Stimulated activated naive CD8-positive, alpha-beta T cell treated with anti-CD3 and anti-CD28 coated beads, Interleukin-15, amount 100 ng/mL, for 72 hours (primary cell): ENCODE measurements around the gene PRKRA.

Source experiments
- ATAC-seq: fragments of 150-1000 bp; cut with Tn5 transposase; 2 replicates; pipeline ENCODE4 v1.10.0; 2021; ENCODE audit warnings: mild to moderate bottlenecking, moderate library complexity
- DNase-seq, 2 donors: peaks; one replicate each; pipeline ENCODE4 v3.0.0; 2021 to 2022
- H3K27ac Mint-ChIP-seq, 2 donors: one replicate each; pipeline ENCODE4 v1.8.0; 2022; ENCODE audit warnings: mild to moderate bottlenecking in 2 of 2, mixed read lengths in 2 of 2, moderate library complexity in 2 of 2
- H3K27me3 Mint-ChIP-seq: one replicate; pipeline ENCODE4 v1.8.0; 2022; ENCODE audit warnings: mixed read lengths
- H3K4me1 Mint-ChIP-seq: one replicate; pipeline ENCODE4 v1.8.0; 2022; ENCODE audit warnings: mild to moderate bottlenecking, mixed read lengths
- H3K4me3 Mint-ChIP-seq, 2 donors: one replicate each; pipeline ENCODE4 v1.8.0; 2022; ENCODE audit warnings: mild to moderate bottlenecking in 2 of 2, mixed read lengths in 2 of 2, moderate library complexity in 1 of 2
- H3K9me3 Mint-ChIP-seq, 2 donors: one replicate each; pipeline ENCODE4 v1.8.0; 2022; ENCODE audit warnings: mixed read lengths in 2 of 2

The PRKRA gene

DNA sequence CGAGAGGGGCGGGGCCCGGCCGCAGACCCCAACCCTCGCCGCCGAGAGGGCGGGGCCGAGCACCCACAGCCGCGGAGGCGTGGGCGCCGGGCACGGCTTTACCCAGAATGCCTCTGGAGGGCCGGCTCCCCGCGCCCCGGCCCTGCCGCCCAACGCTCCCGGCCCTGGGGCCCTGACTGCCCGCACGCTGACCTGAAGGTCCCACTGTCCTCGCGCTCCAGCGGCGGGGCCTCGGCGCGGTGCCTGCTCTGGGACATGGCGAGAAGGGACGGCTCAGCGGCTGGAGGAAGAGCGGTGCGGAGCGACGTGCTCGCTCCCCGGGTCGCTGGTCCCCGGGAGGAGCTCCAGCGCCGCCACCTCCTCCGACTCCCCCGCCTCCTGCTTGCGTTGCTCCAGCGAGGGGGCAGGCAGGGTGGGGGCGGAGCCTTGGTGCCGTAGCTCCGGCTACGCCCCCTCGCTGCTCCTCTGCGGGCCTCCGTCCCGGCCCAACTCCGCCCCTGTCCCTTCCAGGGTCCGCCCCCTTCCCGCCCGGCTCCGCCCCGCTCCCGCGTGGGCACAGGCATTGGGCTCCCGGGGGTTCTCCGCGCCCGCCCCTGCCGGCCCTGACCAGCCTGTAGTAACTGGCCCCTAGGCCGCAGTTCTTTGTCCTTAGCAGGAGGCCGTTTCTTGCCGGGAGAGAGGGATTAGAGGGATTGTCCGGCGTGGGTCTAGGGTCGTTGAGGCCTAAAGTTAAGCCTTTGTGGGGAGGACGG lies at the start of gene PRKRA, which contains the start of gene PJVK:
TSS of gene PRKRA (minus strand) at position 402 of the 752 bp plus-strand sequence. CDS start at position 257, 145 bp downstream.
TSS of gene PJVK (plus strand) at position 605 of the 752 bp plus-strand sequence. CDS start 2,032 bp downstream, outside the sequence.
- Mint-ChIP-seq H3K9me3 (no peaks in the 10 kb centered on the region), H3K27ac (peak within 1 kb of the TSS; percentile 99), H3K4me1 (peaks cover 24% of the 10 kb centered on the region), H3K27me3 (no peaks in the 10 kb centered on the region), H3K4me3 (peak within 1 kb of the TSS; percentile 96)
- DNase-seq = peak; percentile 94 to 96
- ATAC-seq = peak; percentile 89

DNA sequence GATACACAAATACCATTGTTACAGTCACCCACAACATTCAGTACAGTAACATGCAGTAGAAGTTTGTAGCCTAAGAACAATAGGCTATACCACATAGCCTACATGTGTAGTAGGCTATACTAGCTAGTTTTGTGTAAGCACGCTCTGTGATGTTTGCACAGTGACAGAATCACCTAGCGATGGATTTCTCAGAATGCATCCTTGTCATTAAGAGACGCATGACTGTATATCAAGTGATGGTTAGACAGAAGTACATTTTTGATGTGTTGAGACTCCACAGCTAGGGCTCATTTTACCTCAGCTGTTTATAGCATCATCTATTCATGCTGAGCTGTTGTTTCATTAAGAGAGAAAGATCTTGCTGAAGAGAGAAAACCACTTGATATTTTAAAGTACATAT lies 48.7 kb upstream of the PRKRA start:
- peak overlapping the region in 1 of 2 donors; percentile 13 for H3K27ac Mint-ChIP-seq
- no peaks in the 10 kb centered on the region for H3K4me1 Mint-ChIP-seq
- H3K27me3 Mint-ChIP-seq = no peaks in the 10 kb centered on the region
- ATAC-seq (no peak), DNase-seq (no peak)
- no peaks in the 10 kb centered on the region for H3K9me3 Mint-ChIP-seq
- H3K4me3 Mint-ChIP-seq = no peak overlapping the region

DNA sequence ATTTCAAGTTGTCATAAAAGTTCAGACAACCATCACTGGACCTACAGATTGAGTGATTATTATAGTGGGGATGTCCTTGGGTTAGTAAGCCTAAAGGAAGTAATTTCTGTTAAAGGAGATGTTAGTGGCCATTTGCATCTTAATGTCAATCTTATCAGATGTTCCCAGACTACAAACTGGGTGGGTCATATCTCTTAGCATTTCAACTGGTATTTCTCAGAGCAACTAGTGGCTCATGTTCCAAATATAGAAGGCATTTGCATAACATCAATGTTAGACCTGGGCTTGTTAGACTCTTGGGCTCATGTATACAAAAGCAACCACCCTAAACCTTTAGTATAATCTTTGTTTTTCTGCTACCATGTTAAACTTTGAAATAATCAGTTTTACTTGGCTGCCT lies 47.2 kb upstream of the PRKRA start:
- H3K27ac Mint-ChIP-seq = no peak overlapping the region
- DNase-seq (no peak), ATAC-seq (no peak)
- no peaks in the 10 kb centered on the region for H3K9me3 Mint-ChIP-seq
- no peaks in the 10 kb centered on the region for H3K27me3 Mint-ChIP-seq
- H3K4me3 Mint-ChIP-seq = no peak overlapping the region
- H3K4me1 Mint-ChIP-seq = no peaks in the 10 kb centered on the region

DNA sequence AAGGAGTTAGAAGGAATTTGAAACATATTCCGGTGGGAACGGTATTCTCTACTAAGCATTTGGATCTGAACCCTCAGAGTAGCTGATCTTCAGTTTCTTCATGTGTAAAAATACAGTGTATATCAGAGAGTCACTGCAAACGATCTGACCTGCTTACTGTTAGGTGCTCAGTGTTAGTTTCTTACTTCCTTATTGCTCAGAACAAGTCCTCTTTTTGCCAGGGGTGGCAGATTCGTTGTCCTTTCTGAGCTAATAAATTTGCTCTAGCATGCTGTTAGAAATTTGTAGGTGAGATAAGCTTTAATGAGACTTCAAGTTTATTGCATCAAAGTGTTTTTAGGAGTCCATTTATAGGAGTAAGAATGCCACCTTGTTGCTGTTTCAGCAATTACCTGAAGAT lies 45.1 kb upstream of the PRKRA start:
- Mint-ChIP-seq H3K4me3 (no peak overlapping the region), H3K27ac (peak overlapping the region in 1 of 2 donors; percentile 26), H3K9me3 (no peaks in the 10 kb centered on the region), H3K27me3 (no peaks in the 10 kb centered on the region), H3K4me1 (peaks cover 5% of the 10 kb centered on the region)
- ATAC-seq (no peak), DNase-seq (no peak)

DNA sequence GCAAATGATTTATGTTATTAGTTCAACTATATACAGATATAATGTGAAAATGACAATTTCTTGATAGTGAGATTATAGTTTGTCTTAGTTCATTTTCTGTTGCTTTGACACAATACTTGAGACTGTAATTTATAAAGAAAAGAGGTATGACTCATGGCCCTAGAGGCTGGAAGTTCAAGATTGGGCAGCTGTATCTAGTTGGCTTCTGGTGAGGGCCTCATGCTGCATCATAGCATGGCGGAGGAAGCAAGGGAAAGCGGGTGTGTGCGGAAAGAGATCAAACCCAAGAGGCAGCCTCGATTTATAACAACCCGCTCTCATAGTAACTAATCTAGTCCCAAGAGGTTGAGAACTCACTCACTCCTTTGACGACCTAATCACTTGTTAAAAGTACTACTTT lies 40.6 kb upstream of the PRKRA start:
- Mint-ChIP-seq H3K27ac (no peak overlapping the region), H3K4me1 (peaks cover 21% of the 10 kb centered on the region), H3K9me3 (no peaks in the 10 kb centered on the region), H3K4me3 (no peak overlapping the region), H3K27me3 (no peaks in the 10 kb centered on the region)
- DNase-seq = no peak
- ATAC-seq = no peak

DNA sequence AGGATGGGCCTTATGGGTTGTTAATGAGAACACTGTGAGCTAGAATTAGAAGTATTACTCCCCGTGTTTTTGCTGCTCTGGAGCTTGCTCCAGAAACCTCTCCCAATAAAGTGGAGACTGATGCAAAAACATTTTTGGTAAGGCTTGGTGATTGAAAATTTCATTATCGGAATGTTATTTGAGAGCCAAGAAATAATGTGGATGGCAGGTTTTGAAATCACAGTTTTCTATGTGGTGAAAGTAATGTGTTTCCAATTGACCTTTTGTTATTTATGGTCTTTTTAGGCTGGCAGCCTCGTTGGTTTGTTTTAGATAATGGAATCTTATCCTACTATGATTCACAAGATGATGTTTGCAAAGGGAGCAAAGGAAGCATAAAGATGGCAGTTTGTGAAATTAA lies 34.4 kb upstream of the PRKRA start:
- H3K9me3 Mint-ChIP-seq = no peaks in the 10 kb centered on the region
- ATAC-seq (no peak), DNase-seq (no peak)
- no peak overlapping the region for H3K4me3 Mint-ChIP-seq
- H3K27me3 Mint-ChIP-seq = no peaks in the 10 kb centered on the region
- H3K4me1 Mint-ChIP-seq = peaks cover 41% of the 10 kb centered on the region
- no peak overlapping the region for H3K27ac Mint-ChIP-seq

DNA sequence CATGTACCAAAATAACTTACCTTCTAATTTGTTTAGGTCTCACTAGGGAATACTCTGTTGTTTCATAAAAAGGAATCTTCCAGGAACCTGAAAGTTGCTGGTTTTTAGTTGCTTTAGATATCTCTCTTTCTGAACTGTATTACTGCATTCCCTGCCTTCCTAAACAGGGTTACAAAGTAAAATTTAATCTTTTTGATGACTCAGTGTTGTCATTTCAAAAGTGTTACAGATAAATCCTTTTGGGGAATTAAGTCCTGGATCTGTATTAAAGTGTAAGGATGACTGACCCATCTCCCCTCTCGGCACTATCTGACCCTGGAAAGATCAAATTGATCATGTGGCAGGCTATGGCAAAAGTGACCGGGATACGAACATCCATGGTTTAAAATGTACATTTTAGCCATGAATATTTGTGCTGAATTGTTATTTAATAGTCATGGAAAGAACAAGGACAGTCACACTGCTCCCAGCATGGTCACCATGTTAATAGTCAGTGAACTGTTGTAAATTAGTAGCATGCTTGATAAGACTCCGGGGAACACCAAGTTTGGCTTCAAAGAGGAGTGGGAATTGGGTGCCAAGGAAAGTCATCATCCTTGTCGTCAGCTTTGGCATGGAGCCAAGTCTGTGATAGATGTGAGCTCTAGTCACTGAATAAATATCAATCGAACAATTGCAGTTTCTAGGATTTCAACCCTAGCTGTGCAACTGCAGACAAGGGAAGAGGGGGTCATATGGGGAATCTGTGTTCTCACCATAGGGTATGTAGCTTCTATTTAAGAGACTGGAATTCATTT lies 33.5 kb upstream of the PRKRA start:
- Mint-ChIP-seq H3K9me3 (no peaks in the 10 kb centered on the region), H3K27me3 (no peaks in the 10 kb centered on the region), H3K4me3 (no peak overlapping the region), H3K27ac (no peak overlapping the region), H3K4me1 (peaks cover 44% of the 10 kb centered on the region)
- no peak for DNase-seq
- no peak for ATAC-seq

DNA sequence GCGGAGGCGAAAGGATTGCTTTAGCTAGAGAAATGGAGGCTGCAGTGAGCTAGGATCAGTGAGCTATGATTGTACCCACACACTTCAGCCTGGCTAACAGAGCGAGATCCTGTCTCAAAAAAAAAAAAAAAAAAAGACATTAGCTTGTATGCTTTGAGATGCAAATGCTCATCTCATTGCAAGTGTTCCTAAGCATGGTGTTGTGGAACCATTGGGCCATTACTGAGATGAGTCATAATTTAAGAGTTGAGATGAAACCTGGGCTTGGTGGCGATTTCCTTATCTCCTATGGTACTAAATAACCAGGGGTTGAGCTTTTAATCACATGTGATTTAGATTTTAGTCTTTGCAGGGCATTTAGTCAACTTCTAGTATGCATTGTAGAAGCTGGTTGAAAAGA lies 31.5 kb upstream of the PRKRA start:
- ATAC-seq (no peak), DNase-seq (peak in 1 of 2 donors; percentile 11)
- Mint-ChIP-seq H3K9me3 (no peaks in the 10 kb centered on the region), H3K27me3 (no peaks in the 10 kb centered on the region), H3K4me3 (peak overlapping the region; percentile 95 to 99), H3K4me1 (peaks cover 37% of the 10 kb centered on the region), H3K27ac (no peak overlapping the region)

DNA sequence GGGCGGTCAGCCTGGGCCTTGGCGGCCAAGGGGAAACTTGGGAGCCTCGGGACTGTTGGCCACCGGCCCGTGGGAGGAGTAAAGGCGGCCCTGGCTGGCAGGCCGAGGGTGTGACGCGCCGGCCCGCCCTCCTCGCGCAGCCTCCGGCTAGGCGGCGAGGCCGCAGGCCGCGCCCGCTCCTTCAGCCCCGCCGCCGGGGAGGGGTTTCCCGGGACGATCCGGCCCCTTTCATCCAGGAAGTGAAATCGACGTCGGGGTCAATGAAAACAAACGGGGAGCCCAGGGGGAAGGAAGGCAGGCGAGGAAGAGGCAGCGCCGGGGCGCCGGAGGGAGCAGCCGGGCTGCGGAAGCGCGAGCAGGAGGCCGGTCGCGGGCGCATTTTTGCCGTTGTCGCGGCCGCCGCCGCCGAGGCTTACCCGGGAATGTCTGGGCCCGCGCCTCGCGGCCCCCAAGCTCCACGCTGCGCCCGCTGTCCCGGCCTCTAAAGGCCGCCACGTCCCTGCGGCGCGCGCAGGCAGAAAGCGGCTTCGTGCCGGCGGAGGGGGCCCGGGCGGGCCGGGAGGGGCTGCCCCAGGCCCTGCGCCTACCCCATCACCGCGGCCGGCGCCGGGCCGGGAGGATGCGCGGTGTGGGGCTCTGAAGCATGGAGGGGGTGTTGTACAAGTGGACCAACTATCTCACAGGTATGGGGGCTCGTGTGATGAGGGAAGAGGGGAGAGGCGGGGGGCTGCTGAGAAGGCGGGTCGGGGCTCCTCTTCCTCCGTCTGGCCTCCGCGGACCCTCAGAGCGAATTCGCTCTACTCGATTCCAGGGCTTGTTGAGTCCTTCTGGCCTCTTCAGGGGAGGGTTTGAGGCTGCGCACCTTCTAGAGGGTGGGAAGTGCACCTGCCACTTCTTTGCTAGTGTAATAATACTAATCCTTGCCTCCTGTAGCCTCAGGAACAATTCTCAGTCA lies 29.5 kb upstream of the PRKRA start, which contains the start of gene PLEKHA3:
TSS of gene PLEKHA3 (plus strand) at position 231 of the 955 bp plus-strand sequence. CDS start at position 644, 413 bp downstream.
- H3K27ac Mint-ChIP-seq = peak within 1 kb of the TSS; percentile 89 to 91
- H3K9me3 Mint-ChIP-seq = no peaks in the 10 kb centered on the region
- H3K4me1 Mint-ChIP-seq = peaks cover 43% of the 10 kb centered on the region
- ATAC-seq (peak; percentile 74), DNase-seq (peak; percentile 71 to 79)
- no peaks in the 10 kb centered on the region for H3K27me3 Mint-ChIP-seq
- peak within 1 kb of the TSS; percentile 95 to 99 for H3K4me3 Mint-ChIP-seq

DNA sequence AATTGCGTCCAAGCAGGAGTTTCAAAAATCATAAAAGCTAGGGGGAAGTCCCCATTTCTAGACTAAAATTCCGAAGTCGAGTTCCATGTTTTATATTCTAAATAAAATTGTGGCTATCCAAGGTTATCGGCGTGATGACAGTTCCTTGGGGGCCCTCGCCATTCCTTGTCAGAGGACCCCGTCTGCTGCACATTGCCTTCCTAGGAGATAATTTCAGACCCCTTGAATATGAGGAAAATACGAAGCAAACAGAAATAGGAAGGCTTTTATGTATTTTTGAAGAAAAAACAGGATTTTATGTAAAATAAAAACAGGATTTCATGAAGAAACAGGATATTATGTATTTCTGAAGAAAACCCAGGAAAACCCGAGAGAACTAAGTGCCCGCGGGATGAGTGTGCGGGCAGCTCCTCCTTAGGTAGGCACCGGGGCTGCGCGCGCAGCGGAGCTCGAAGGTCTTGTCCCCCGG lies 28.8 kb upstream of the PRKRA start:
- ATAC-seq (no peak), DNase-seq (no peak)
- peak overlapping the region; percentile 95 to 99 for H3K4me3 Mint-ChIP-seq
- no peaks in the 10 kb centered on the region for H3K27me3 Mint-ChIP-seq
- H3K4me1 Mint-ChIP-seq = peaks cover 42% of the 10 kb centered on the region
- no peaks in the 10 kb centered on the region for H3K9me3 Mint-ChIP-seq
- peak overlapping the region; percentile 48 to 86 for H3K27ac Mint-ChIP-seq

DNA sequence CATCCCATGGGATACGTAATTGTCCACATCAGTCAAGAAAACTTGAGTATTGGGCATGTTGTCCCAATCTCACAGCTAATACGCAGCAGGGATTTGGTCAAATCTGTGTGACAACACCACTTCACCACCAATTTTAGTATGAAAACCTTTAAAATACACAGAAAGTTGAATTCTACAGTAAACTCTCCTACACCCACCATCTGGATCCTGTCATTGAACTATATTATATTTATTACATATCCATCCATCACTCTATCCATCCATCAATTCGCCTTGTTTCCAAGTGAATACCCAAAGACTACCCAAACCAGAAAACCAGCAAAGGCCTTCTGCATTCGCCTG lies 28.3 kb upstream of the PRKRA start:
- no peaks in the 10 kb centered on the region for H3K9me3 Mint-ChIP-seq
- ATAC-seq (peak; percentile 1), DNase-seq (no peak)
- peaks cover 37% of the 10 kb centered on the region for H3K4me1 Mint-ChIP-seq
- H3K27me3 Mint-ChIP-seq = no peaks in the 10 kb centered on the region
- peak overlapping the region; percentile 95 to 99 for H3K4me3 Mint-ChIP-seq
- H3K27ac Mint-ChIP-seq = peak overlapping the region; percentile 95 to 97

DNA sequence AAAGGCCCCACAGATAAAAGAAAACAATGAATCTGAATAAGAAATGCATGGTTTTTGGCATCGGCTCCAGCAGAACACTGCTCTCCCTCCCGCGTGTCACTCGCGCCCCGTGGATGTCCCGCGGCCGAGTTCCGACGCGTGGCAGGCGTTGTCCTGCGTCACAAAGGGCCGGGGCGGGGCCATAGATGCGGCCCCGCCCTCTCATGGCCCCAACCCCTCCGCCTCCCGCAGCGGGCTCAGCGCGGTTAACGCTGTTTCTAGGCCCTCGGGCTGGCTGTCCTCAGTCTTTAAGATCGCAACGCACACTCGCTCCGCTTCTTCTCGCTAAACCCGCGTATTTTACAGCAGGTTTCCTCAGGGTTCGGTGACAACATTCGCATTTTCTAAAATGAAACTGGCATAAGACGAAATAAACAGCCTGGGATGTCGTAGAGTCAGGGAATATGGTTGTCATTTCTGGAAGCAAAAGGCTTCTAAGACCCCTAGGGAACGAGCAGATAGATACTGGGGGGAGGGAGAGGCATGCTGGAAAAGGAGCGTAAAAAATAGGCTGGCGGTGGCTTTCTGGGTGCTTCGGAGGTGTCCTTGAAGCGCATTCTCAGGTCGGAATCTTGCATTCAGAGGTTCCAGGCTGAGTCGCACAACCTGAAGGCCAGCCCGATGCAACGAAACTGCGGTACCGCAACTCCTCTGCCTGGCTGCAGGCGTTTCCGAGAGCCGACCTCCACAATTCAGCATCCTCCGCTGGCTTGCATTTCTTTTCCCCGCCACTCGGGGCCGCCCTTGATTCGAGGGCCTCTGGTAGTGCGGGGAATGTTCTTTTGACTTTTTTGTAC lies 27.7 kb upstream of the PRKRA start, which contains the start of gene FKBP7:
TSS of gene FKBP7 (minus strand) at position 162 of the 836 bp plus-strand sequence. CDS start at position 61, 101 bp downstream.
- ATAC-seq = peak; percentile 76
- Mint-ChIP-seq H3K27ac (peak within 1 kb of the TSS; percentile 95 to 97), H3K4me3 (peak within 1 kb of the TSS; percentile 95 to 99), H3K27me3 (no peaks in the 10 kb centered on the region), H3K4me1 (peaks cover 37% of the 10 kb centered on the region), H3K9me3 (no peaks in the 10 kb centered on the region)
- DNase-seq = peak; percentile 75 to 81

DNA sequence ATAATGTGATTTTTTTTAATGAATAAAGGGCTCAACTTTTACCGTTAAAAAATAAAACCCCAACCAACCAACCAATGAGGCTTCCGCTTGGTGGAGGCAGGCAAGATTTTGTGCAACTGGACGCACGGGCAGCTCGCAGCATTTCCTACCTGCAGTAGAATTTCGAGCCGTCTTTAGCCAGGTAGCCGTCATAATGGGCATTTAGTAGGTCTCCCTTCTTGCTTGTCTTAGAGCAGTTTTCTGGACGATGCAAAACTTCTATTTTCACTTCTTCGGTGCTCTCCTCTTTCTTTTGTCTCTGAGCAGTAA lies 27.1 kb upstream of the PRKRA start:
- peaks cover 42% of the 10 kb centered on the region for H3K4me1 Mint-ChIP-seq
- no peaks in the 10 kb centered on the region for H3K27me3 Mint-ChIP-seq
- no peak for DNase-seq
- ATAC-seq = no peak
- H3K27ac Mint-ChIP-seq = peak overlapping the region; percentile 95 to 97
- H3K4me3 Mint-ChIP-seq = peak overlapping the region; percentile 95 to 99
- H3K9me3 Mint-ChIP-seq = no peaks in the 10 kb centered on the region

DNA sequence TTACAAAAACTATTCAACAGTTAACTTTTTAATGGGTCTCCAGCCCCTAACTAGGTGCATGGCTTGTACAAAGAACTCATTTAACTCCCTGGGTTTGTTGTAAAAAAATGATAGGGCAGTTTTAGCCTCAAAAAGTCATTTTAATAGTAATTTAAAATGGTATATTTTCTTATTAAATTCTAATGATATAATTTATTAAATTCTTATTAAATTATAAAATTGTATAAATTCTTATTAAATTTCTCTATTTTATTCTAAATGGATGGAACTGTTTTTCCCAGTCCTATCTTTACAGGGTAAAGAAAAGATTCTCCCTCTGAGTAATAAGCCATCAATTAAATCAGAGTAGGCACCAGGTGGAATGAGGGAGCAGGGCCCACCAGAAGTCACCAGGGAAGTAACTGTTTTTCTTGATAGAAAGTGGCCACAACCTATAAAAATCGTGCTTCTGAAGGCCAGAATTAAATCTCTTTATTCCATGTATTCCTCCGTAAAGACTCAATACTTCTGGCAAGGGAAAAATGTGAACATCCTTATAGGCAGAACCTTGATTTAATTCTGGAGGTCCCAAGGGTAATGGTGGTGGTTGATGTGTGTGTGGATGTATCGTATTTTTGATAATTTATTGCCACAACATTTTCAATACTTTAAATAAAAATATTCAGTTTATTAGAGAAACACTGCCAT lies 26.6 kb upstream of the PRKRA start:
- ATAC-seq = no peak
- H3K9me3 Mint-ChIP-seq = no peaks in the 10 kb centered on the region
- DNase-seq = no peak
- peak overlapping the region; percentile 95 to 99 for H3K4me3 Mint-ChIP-seq
- peak overlapping the region in 1 of 2 donors; percentile 27 for H3K27ac Mint-ChIP-seq
- H3K4me1 Mint-ChIP-seq = peaks cover 37% of the 10 kb centered on the region
- H3K27me3 Mint-ChIP-seq = no peaks in the 10 kb centered on the region
